Heart left ventricle (tissue), 16 donors: ENCODE measurements around the gene PMEL. TPM values are rescaled to one million over a fixed set of nuclear protein-coding genes. Genes with fewer than 3 reads are reported as not detected.
A peak's percentile ranks its signal among the peaks of the same experiment; 100 is the strongest.

ENCODE experiments used
- ATAC-seq, 4 donors: fragments of 200-7000 bp; cut with Tn5 transposase; one replicate each; pipeline ENCODE4 v1.9.1; 2020 to 2022; ENCODE audit warnings: moderate library complexity in 4 of 4, mild to moderate bottlenecking in 3 of 4, moderate number of reproducible peaks in 1 of 4
- DNase-seq, 5 donors: peaks; one replicate each; pipeline ENCODE4 v3.0.0-alpha.2; 2020
- H3K27ac ChIP-seq, 12 donors: fragments of 200-600 bp; sonication (generic) in 4 of 12; one replicate each; pipeline versions ENCODE4 v1.5.0 to v1.8.0; 2016 to 2022; ENCODE audit warnings: mild to moderate bottlenecking in 2 of 12
- H3K27me3 ChIP-seq, 9 donors: fragments of 200-600 bp; sonication (generic) in 2 of 9; one replicate each; pipeline versions ENCODE4 v1.5.1 to v1.8.0; 2016 to 2022; ENCODE audit warnings: mild to moderate bottlenecking in 3 of 9
- H3K36me3 ChIP-seq, 9 donors: fragments of 200-600 bp; sonication (generic) in 2 of 9; one replicate each; pipeline versions ENCODE4 v1.5.0 to v1.8.0; 2018 to 2022; ENCODE audit warnings: mild to moderate bottlenecking in 2 of 9
- H3K4me1 ChIP-seq, 12 donors: fragments of 200-600 bp; sonication (generic) in 4 of 12; one replicate each; pipeline versions ENCODE4 v1.5.0 to v1.8.0; 2016 to 2022; ENCODE audit warnings: mild to moderate bottlenecking in 3 of 12
- H3K4me3 ChIP-seq, 12 donors: fragments of 200-600 bp; sonication (generic) in 4 of 12; one replicate each; pipeline versions ENCODE4 v1.5.0 to v1.8.0; 2017 to 2022; ENCODE audit warnings: mild to moderate bottlenecking in 9 of 12, moderate library complexity in 4 of 12
- H3K9me3 ChIP-seq, 12 donors: fragments of 200-600 bp; sonication (generic) in 4 of 12; one replicate each; pipeline versions ENCODE4 v1.5.0 to v1.8.0; 2016 to 2022; ENCODE audit warnings: mild to moderate bottlenecking in 1 of 12
- POLR2A ChIP-seq, 2 donors: fragments of 450-650 bp; IDR thresholded peaks; one replicate each; pipeline ENCODE4 v1.6.1; 2017; ENCODE audit warnings: antibody characterized with exemption in 2 of 2, mild to moderate bottlenecking in 2 of 2, moderate library complexity in 2 of 2
- WGBS, 4 donors: extraction: QIAGEN DNeasy Blood & Tissue Kit in 2 of 4; methylation state at CpG; one replicate each; pipeline versions ENCODE4 v1.1.5 to v1.1.7; 2013 to 2018; 5-methylcytosine and 5-hydroxymethylcytosine counted together
- intact Hi-C, 10 donors: fragments of 100-400 bp; cut with DNase I; formaldehyde crosslinking; loops; one replicate each; pipeline versions ENCODE4 v1.11.1 to v1.14.2; 2022
- polyA plus RNA-seq, 2 donors: library from polyadenylated mRNA; stranded (reverse); fragments of 200-250 nt; gene quantifications; one replicate each; pipeline ENCODE4 v1.2.3, GENCODE V29; 2013
- total RNA-seq, 9 donors: library from RNA; depleted of rRNA in 2 of 9; stranded (reverse); fragments of >200 nt in 2 of 9; fragmentation: NEBNext Ultra II Directional in 3 of 9; extraction: Animal tissue kit (Norgen Biotek cat#: 25700) in 3 of 9; gene quantifications; one replicate each; pipeline versions ENCODE4 v1.1.0 to v1.2.4, GENCODE V29; 2016 to 2023
- TF ChIP-seq, protein P1 (sequence below), 12 donors: fragments of 200-600 bp; sonication (generic) in 4 of 12; IDR thresholded peaks; one replicate each; pipeline versions ENCODE4 v1.5.0 to v1.8.0; 2018 to 2022; ENCODE audit warnings: antibody characterized with exemption in 12 of 12, mild to moderate bottlenecking in 5 of 12
- donor health status: ischemic (EF 13 %, LVEDD 7.1; RV severe dilation, severe dysfunction).
- donor health status: healthy with polysubstance abuse.
- donor health status: DM: no; HTN: yes; CAD: no.
- donor health status: DM: no; HTN: no; CAD: no.
- donor health status: ischemic (EF 25% LVEDD 6.9; RV normal size, moderate dysfunction).
- donor health status: ischemic (EF 25% LVEDD 5.7; RV mildly dilated, moderate dysfunction).
- donor health status: healthy.
- donor health status: DM: yes; HTN: yes; CAD: no.
- donor health status: ischemic (EF 35%, LVEDD 5.7; RV mildly dilated, moderate dysfunction).
- donor health status: nonischemic (EF 11% LVEDD 7.7; RV severe dilation, severe dysfunction).
- donor health status: DM: yes; HTN: yes; CAD: no.
- donor health status: PGD.
- donor health status: ischemic (EF 29% LVEDD 5.4; RV normal size, mild dysfunction).
- donor health status: nonischemic (EF 23%, LVEDD 6.1; RV moderate dilation, normal function).

PMEL gene
- total and polyA plus RNA-seq, 11 donors: 0.23 to 1.3 (median 0.60) TPM; not detected in 1

GRCh38 chr12:55979069-55979468 is 13.2 kb upstream of the PMEL start:
- no peak for ATAC-seq
- H3K27me3 ChIP-seq: no peaks in the 10 kb centered on the region
- peaks cover 0 to 63% (median 33%) of the 10 kb centered on the region in 9 donors for H3K36me3 ChIP-seq
- H3K27ac ChIP-seq: no peak overlapping the region
- H3K9me3 ChIP-seq: no peaks in the 10 kb centered on the region
- TF ChIP-seq POLR2A (IDR thresholded peaks at IDR 0.05): no peak
- TF ChIP-seq, protein P1, sequence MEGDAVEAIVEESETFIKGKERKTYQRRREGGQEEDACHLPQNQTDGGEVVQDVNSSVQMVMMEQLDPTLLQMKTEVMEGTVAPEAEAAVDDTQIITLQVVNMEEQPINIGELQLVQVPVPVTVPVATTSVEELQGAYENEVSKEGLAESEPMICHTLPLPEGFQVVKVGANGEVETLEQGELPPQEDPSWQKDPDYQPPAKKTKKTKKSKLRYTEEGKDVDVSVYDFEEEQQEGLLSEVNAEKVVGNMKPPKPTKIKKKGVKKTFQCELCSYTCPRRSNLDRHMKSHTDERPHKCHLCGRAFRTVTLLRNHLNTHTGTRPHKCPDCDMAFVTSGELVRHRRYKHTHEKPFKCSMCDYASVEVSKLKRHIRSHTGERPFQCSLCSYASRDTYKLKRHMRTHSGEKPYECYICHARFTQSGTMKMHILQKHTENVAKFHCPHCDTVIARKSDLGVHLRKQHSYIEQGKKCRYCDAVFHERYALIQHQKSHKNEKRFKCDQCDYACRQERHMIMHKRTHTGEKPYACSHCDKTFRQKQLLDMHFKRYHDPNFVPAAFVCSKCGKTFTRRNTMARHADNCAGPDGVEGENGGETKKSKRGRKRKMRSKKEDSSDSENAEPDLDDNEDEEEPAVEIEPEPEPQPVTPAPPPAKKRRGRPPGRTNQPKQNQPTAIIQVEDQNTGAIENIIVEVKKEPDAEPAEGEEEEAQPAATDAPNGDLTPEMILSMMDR (IDR thresholded peaks at IDR 0.05): no peak
- H3K4me1 ChIP-seq: peaks cover 0 to 47% (median 23%) of the 10 kb centered on the region in 12 donors
- 90 to 99% (median 94%) methylated on average over 3 of the region's 3 CpGs for WGBS, 4 donors
- intact Hi-C loops: no loop called here
- no peak for DNase-seq
- no peak overlapping the region for H3K4me3 ChIP-seq

DNA sequence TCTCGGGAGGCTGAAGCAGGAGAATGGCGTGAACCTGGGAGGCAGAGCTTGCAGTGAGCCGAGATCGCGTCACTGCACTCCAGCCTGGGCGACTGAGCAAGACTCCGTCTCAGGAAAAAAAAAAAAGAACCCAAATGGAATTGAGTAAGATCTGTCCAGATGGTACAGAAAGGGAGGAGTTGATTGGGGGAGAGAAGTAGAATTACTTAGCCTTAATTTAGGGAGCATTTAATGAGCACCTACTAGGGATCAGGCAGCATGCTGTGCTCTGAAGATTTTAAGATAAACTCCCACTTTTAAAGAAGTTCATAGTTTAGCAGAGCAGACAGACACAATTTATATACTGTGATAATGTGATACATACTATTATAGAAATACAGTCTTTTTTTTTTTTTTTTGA is 12.6 kb upstream of the PMEL start:
- TF ChIP-seq, protein P1 (IDR thresholded peaks at IDR 0.05): no peak
- TF ChIP-seq POLR2A (IDR thresholded peaks at IDR 0.05): no peak
- no peaks in the 10 kb centered on the region for H3K9me3 ChIP-seq
- ATAC-seq (no peak), DNase-seq (no peak)
- no peak overlapping the region for H3K27ac ChIP-seq
- peaks cover 0 to 47% (median 23%) of the 10 kb centered on the region in 12 donors for H3K4me1 ChIP-seq
- 94 to 97% (median 95%) methylated on average over 7 of the region's 7 CpGs for WGBS, 4 donors
- H3K27me3 ChIP-seq: no peaks in the 10 kb centered on the region
- intact Hi-C loops: no loop called here
- no peak overlapping the region for H3K4me3 ChIP-seq
- peaks cover 0 to 57% (median 28%) of the 10 kb centered on the region in 9 donors for H3K36me3 ChIP-seq

- peak overlapping the region; percentile 78 to 99 (median 94) for H3K27ac ChIP-seq
- peak; percentile 6 to 43 (median 32) for ATAC-seq
- DNase-seq: peak in 4 of 5 donors; percentile 43 to 65 (median 56)
- 0 to 1% (median 0%) methylated on average over 15 of the region's 15 CpGs for WGBS, 4 donors
- peak overlapping the region; percentile 79 to 100 (median 92) for H3K4me3 ChIP-seq
- no peaks in the 10 kb centered on the region for H3K9me3 ChIP-seq
- H3K27me3 ChIP-seq: no peaks in the 10 kb centered on the region
- H3K4me1 ChIP-seq: peaks cover 0 to 51% (median 30%) of the 10 kb centered on the region in 12 donors
- TF ChIP-seq POLR2A (IDR thresholded peaks at IDR 0.05): no peak
- TF ChIP-seq, protein P1 (IDR thresholded peaks at IDR 0.05): no peak
- intact Hi-C loops: loop anchor here in 2 of 10 donors (5.0 kb wide), 3 partner anchors 42 to 157 kb away; partner anchors contain the start of genes DGKA (in 1 of the 2), ORMDL2 (in 1 of the 2), PYM1 (in 1 of the 2) and SARNP (in 1 of the 2)
- peaks cover 0 to 29% (median under 1%) of the 10 kb centered on the region in 9 donors for H3K36me3 ChIP-seq
Measured at GRCh38 chr12:55974308-55974730, 8.5 kb upstream of the PMEL start.

GRCh38 chr12:55973599-55974307 is 7.9 kb upstream of the PMEL start, which contains the start of gene RAB5B:
Gene RAB5B (plus strand): TSS chr12:55974078. CDS start chr12:55986961, 12,883 bp downstream.
- peak within 1 kb of the TSS; percentile 84 to 100 (median 92) for H3K4me3 ChIP-seq
- peaks cover 0 to 55% (median 30%) of the 10 kb centered on the region in 12 donors for H3K4me1 ChIP-seq
- TF ChIP-seq POLR2A (IDR thresholded peaks at IDR 0.05): peak; percentile 96 to 99
- TF ChIP-seq, protein P1 (IDR thresholded peaks at IDR 0.05): peak in 8 of 12 donors; percentile 9 to 51 (median 34)
- H3K36me3 ChIP-seq: peaks cover 0 to 25% (median 0%) of the 10 kb centered on the region in 9 donors
- WGBS, 4 donors: 0 to 1% (median 0%) methylated on average over 34 to 39 of the region's 39 CpGs
- H3K9me3 ChIP-seq: no peaks in the 10 kb centered on the region
- DNase-seq: peak; percentile 98 to 100 (median 100)
- H3K27me3 ChIP-seq: no peaks in the 10 kb centered on the region
- peak within 1 kb of the TSS; percentile 84 to 99 (median 96) for H3K27ac ChIP-seq
- peak; percentile 94 to 96 (median 95) for ATAC-seq
- intact Hi-C loops: loop anchor here in 2 of 10 donors (5.0 kb wide), 3 partner anchors 41 to 156 kb away; partner anchors contain the start of genes DGKA (in 1 of the 2), ORMDL2 (in 1 of the 2), PYM1 (in 1 of the 2) and SARNP (in 1 of the 2)
